GM12873 (cell line): Measurements from ENCODE around the gene JAZF1.

ENCODE experiments used
- CTCF ChIP-seq: IDR thresholded peaks from 2 replicates; pipeline ENCODE4 v1.5.1; 2012; ENCODE audit warnings: low read depth, mild to moderate bottlenecking, moderate library complexity, low read length, control low read depth; ENCODE audit not compliant: insufficient read depth; ENCODE audit errors: missing control alignments

Gene JAZF1

GRCh38 chr7:28075674-28076358 is 104.8 kb downstream of the JAZF1 start:
- TF ChIP-seq CTCF = no peak

DNA sequence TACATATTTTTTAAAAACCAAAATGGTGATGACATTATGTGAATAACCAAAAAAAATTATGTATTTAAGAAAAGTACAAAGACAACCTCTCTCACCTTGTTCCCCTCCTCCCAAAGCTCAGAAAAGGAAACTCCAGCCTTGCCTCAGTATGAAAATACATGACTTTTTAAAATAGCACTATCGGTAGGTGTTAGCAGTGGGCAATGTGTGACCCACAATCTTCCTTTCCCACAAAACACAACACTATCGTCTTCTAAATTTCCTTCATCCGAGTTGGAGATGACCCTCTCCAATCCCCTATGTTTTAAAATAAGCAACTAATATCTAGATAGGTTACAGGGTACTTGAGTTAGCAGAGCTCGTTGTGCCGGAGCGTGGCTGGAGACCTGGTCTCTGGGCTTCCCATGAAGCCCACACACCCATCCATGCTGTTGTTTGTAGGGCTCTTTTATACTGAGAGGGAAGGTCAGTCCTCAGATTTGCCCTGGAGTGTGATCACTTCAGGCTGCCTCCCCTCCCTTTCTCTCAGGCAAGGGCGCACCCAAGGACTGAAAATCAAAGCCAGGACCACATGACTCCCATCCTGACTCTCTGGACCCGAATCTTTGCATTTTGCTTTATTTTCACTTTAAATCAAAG is 107.6 kb downstream of the JAZF1 start:
- no peak for TF ChIP-seq CTCF

- TF ChIP-seq CTCF = no peak
Observed at GRCh38 chr7:28071570-28071969, 109.0 kb downstream of the JAZF1 start.

GRCh38 chr7:28070297-28071055 is 110.1 kb downstream of the JAZF1 start:
- no peak for TF ChIP-seq CTCF

- no peak for TF ChIP-seq CTCF
Observed at GRCh38 chr7:28069807-28070206, 110.8 kb downstream of the JAZF1 start.

GRCh38 chr7:28069388-28069787 is 111.2 kb downstream of the JAZF1 start:
- no peak for TF ChIP-seq CTCF

- no peak for TF ChIP-seq CTCF
Observed at GRCh38 chr7:28068811-28069216, 111.8 kb downstream of the JAZF1 start.
